IPS-18a (cell line): Measurements from ENCODE around the gene PTPRN2.

Experiments
- H3K27ac ChIP-seq: one replicate; pipeline ENCODE4 v1.5.1; 2013; ENCODE audit warnings: low read length
- H3K27me3 ChIP-seq: one replicate; pipeline ENCODE4 v1.6.1; 2013; ENCODE audit warnings: mild to moderate bottlenecking, low read length; ENCODE audit not compliant: control insufficient read depth, insufficient read depth
- H3K36me3 ChIP-seq: one replicate; pipeline ENCODE4 v1.6.1; 2013; ENCODE audit warnings: low read depth, low read length; ENCODE audit not compliant: control insufficient read depth
- H3K4me1 ChIP-seq: one replicate; pipeline ENCODE4 v1.6.1; 2013; ENCODE audit warnings: low read depth, low read length; ENCODE audit not compliant: control insufficient read depth
- H3K4me3 ChIP-seq: one replicate; pipeline ENCODE4 v1.5.1; 2013; ENCODE audit warnings: low read length
- H3K9ac ChIP-seq: one replicate; pipeline ENCODE4 v1.6.1; 2013; ENCODE audit warnings: mild to moderate bottlenecking, low read length, moderate library complexity
- H3K9me3 ChIP-seq: one replicate; pipeline ENCODE4 v1.6.1; 2013; ENCODE audit warnings: low read depth, low read length; ENCODE audit not compliant: control insufficient read depth

PTPRN2 gene

GRCh38 chr7:157966490-157966889 lies 621.1 kb downstream of the PTPRN2 start:
- H3K9me3 ChIP-seq, result peaks cover 5% of the 10 kb centered on the region
- H3K4me1 ChIP-seq, result peaks cover 13% of the 10 kb centered on the region
- H3K27ac ChIP-seq, result no peak overlapping the region
- peaks cover 8% of the 10 kb centered on the region for H3K27me3 ChIP-seq
- H3K4me3 ChIP-seq, result no peak overlapping the region
- H3K9ac ChIP-seq, result no peak overlapping the region
- H3K36me3 ChIP-seq, result no peaks in the 10 kb centered on the region

- H3K27ac ChIP-seq, result no peak overlapping the region
- no peaks in the 10 kb centered on the region for H3K36me3 ChIP-seq
- no peak overlapping the region for H3K9ac ChIP-seq
- H3K9me3 ChIP-seq, result peaks cover 2% of the 10 kb centered on the region
- H3K27me3 ChIP-seq, result peaks cover 8% of the 10 kb centered on the region
- no peak overlapping the region for H3K4me3 ChIP-seq
- H3K4me1 ChIP-seq, result peaks cover 19% of the 10 kb centered on the region
Observed at GRCh38 chr7:157964521-157964920, 623.1 kb downstream of the PTPRN2 start.

GRCh38 chr7:157964016-157964415 lies 623.6 kb downstream of the PTPRN2 start:
- no peaks in the 10 kb centered on the region for H3K36me3 ChIP-seq
- H3K4me1 ChIP-seq, result peaks cover 19% of the 10 kb centered on the region
- H3K9ac ChIP-seq, result no peak overlapping the region
- no peak overlapping the region for H3K27ac ChIP-seq
- H3K27me3 ChIP-seq, result peaks cover 8% of the 10 kb centered on the region
- no peak overlapping the region for H3K4me3 ChIP-seq
- H3K9me3 ChIP-seq, result no peaks in the 10 kb centered on the region

- Histone ChIP-seq H3K27ac (no peak overlapping the region), H3K27me3 (peaks cover 8% of the 10 kb centered on the region), H3K9me3 (peaks cover 4% of the 10 kb centered on the region), H3K36me3 (no peaks in the 10 kb centered on the region), H3K9ac (no peak overlapping the region), H3K4me1 (peaks cover 19% of the 10 kb centered on the region), H3K4me3 (no peak overlapping the region)
Observed at GRCh38 chr7:157963526-157963925, 624.1 kb downstream of the PTPRN2 start.

- peaks cover 8% of the 10 kb centered on the region for H3K27me3 ChIP-seq
Observed at GRCh38 chr7:157962458-157963306, 624.9 kb downstream of the PTPRN2 start.

GRCh38 chr7:157961731-157962457 lies 625.7 kb downstream of the PTPRN2 start:
- peaks cover 8% of the 10 kb centered on the region for H3K27me3 ChIP-seq
- H3K9me3 ChIP-seq, result peaks cover 5% of the 10 kb centered on the region
- H3K9ac ChIP-seq, result no peak overlapping the region
- H3K36me3 ChIP-seq, result no peaks in the 10 kb centered on the region
- H3K27ac ChIP-seq, result no peak overlapping the region
- peak overlapping the region; percentile 2 for H3K4me3 ChIP-seq
- H3K4me1 ChIP-seq, result peaks cover 20% of the 10 kb centered on the region

More at GRCh38 chr7:157962458-157963306, 624.9 kb downstream of the PTPRN2 start:
- Histone ChIP-seq H3K27ac (no peak overlapping the region), H3K9ac (no peak overlapping the region), H3K4me3 (peak overlapping the region; percentile 2), H3K36me3 (no peaks in the 10 kb centered on the region), H3K4me1 (peaks cover 19% of the 10 kb centered on the region), H3K9me3 (peaks cover 5% of the 10 kb centered on the region)

GRCh38 chr7:157955348-157955999 lies 632.1 kb downstream of the PTPRN2 start:
- peaks cover 26% of the 10 kb centered on the region for H3K4me1 ChIP-seq
- H3K27ac ChIP-seq, result no peak overlapping the region
- H3K9me3 ChIP-seq, result peaks cover 5% of the 10 kb centered on the region
- no peaks in the 10 kb centered on the region for H3K36me3 ChIP-seq
- no peaks in the 10 kb centered on the region for H3K27me3 ChIP-seq
- H3K4me3 ChIP-seq, result peak overlapping the region; percentile 22
- no peak overlapping the region for H3K9ac ChIP-seq

GRCh38 chr7:157954901-157955300 lies 632.7 kb downstream of the PTPRN2 start:
- Histone ChIP-seq H3K4me3 (peak overlapping the region; percentile 22), H3K27me3 (no peaks in the 10 kb centered on the region), H3K4me1 (peaks cover 23% of the 10 kb centered on the region), H3K36me3 (no peaks in the 10 kb centered on the region), H3K9ac (no peak overlapping the region), H3K27ac (no peak overlapping the region), H3K9me3 (peaks cover 5% of the 10 kb centered on the region)

GRCh38 chr7:157952841-157953645 lies 634.6 kb downstream of the PTPRN2 start:
- Histone ChIP-seq H3K4me3 (no peak overlapping the region), H3K9ac (no peak overlapping the region), H3K9me3 (no peaks in the 10 kb centered on the region), H3K4me1 (peaks cover 21% of the 10 kb centered on the region), H3K27me3 (no peaks in the 10 kb centered on the region), H3K36me3 (no peaks in the 10 kb centered on the region), H3K27ac (no peak overlapping the region)

GRCh38 chr7:157952050-157952667 lies 635.5 kb downstream of the PTPRN2 start:
- Histone ChIP-seq H3K27me3 (no peaks in the 10 kb centered on the region), H3K4me3 (no peak overlapping the region), H3K9me3 (peaks cover 3% of the 10 kb centered on the region), H3K36me3 (no peaks in the 10 kb centered on the region), H3K4me1 (peaks cover 21% of the 10 kb centered on the region), H3K9ac (no peak overlapping the region), H3K27ac (no peak overlapping the region)
